Breast epithelium (tissue), 4 donors: Measurements from ENCODE around the gene BTN2A1. TPM values are rescaled to one million over a fixed set of nuclear protein-coding genes. Genes with fewer than 3 reads are reported as not detected.

Experiments
- DNase-seq, 2 donors: peaks; one replicate each; pipeline ENCODE4 v3.0.0-alpha.2; 2019; ENCODE audit warnings: low spot score in 2 of 2
- H3K27ac ChIP-seq, 2 donors: fragments of 200-600 bp; sonication (generic) in 1 of 2; one replicate each; pipeline ENCODE4 v1.5.1; 2016 to 2019; ENCODE audit warnings: mild to moderate bottlenecking in 1 of 2
- H3K27me3 ChIP-seq, 2 donors: fragments of 200-600 bp; sonication (generic) in 1 of 2; one replicate each; pipeline versions ENCODE4 v1.5.1 to v1.6.0; 2017 to 2019; ENCODE audit warnings: control low read depth in 1 of 2, mild to moderate bottlenecking in 1 of 2
- H3K36me3 ChIP-seq: fragments of 200-600 bp; one replicate; pipeline ENCODE4 v1.5.1; 2019
- H3K4me1 ChIP-seq, 2 donors: fragments of 200-600 bp; sonication (generic); one replicate each; pipeline ENCODE4 v1.5.1; 2016 to 2019; ENCODE audit warnings: control low read depth in 1 of 2
- H3K4me3 ChIP-seq, 3 donors: fragments of 200-600 bp; sonication (generic); 1 replicate in 2 of 3; 2 replicates in 1 of 3; pipeline ENCODE4 v1.5.1; 2016 to 2019; ENCODE audit warnings: mild to moderate bottlenecking in 3 of 3, moderate library complexity in 2 of 3
- H3K9me3 ChIP-seq, 2 donors: fragments of 200-600 bp; sonication (generic) in 1 of 2; one replicate each; pipeline ENCODE4 v1.5.1; 2016 to 2019; ENCODE audit warnings: control low read depth in 1 of 2
- POLR2A ChIP-seq: fragments of 450-650 bp; IDR thresholded peaks from one replicate; pipeline ENCODE4 v1.6.1; 2016; ENCODE audit warnings: antibody characterized with exemption, mild to moderate bottlenecking, moderate library complexity
- POLR2AphosphoS5 ChIP-seq, 3 donors: sonication (generic); formaldehyde crosslinking; IDR thresholded peaks; one replicate each; pipeline ENCODE4 v1.6.1; 2017; ENCODE audit warnings: antibody characterized with exemption in 3 of 3
- intact Hi-C: fragments of 100-400 bp; cut with DNase I; formaldehyde crosslinking; loops from one replicate; pipeline ENCODE4 v1.15.1; 2023; ENCODE audit warnings: low total_unique reads
- total RNA-seq, 3 donors: library from RNA; depleted of rRNA; stranded (reverse); fragments of >200 nt; gene quantifications; one replicate each; pipeline ENCODE4 v1.1.0, GENCODE V29; 2016
- TF ChIP-seq, protein P1 (sequence below), 3 donors: fragments of 450-650 bp; IDR thresholded peaks; one replicate each; pipeline ENCODE4 v1.5.1; 2016 to 2017; ENCODE audit warnings: antibody characterized with exemption in 3 of 3, mild to moderate bottlenecking in 3 of 3, moderate library complexity in 3 of 3

The BTN2A1 gene
- total RNA-seq, 3 donors from 2014 or later = 10.6 to 19.6 (median 14.1) TPM

DNA sequence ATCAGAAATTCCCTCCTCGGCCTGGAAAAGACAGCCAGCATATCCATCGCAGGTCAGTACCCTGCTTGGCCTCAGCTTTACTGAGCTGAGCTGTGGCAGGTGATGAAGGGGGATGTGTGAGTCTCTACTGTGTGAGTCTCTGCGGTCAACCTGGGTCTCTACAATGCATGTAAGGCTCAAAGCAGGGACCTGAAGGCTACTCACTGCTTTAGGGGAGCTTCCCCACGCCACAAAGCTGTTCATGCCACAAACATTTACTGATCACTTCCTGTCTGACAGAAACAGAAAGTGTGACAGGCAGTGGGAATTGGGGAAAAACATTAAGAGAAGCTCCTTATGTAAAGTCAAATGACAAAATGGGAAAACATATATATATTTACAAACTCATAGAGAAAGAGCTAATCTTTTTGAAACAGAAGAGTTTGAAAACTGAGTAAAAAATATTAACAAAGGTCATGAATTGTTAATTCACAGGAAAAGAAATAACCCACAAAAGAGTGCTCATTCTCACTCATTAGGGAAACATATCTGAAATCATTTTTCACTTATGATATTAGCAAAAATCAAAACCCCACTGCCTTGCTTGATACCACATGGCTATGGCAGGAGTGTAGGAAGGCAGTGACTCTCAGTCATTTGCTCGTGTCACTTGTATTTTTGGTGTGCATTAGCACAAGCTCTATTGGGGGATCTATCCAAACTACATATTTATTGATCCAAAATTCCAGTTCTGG is 11.7 kb upstream of the BTN2A1 start:
- Histone ChIP-seq H3K4me1 (no peaks in the 10 kb centered on the region), H3K4me3 (no peak overlapping the region), H3K36me3 (no peaks in the 10 kb centered on the region), H3K9me3 (no peaks in the 10 kb centered on the region), H3K27me3 (no peaks in the 10 kb centered on the region), H3K27ac (peak overlapping the region in 1 of 2 donors; percentile 13)
- TF ChIP-seq POLR2AphosphoS5 (IDR thresholded peaks at IDR 0.05) (no peak), POLR2A (no peak)
- TF ChIP-seq, protein P1, sequence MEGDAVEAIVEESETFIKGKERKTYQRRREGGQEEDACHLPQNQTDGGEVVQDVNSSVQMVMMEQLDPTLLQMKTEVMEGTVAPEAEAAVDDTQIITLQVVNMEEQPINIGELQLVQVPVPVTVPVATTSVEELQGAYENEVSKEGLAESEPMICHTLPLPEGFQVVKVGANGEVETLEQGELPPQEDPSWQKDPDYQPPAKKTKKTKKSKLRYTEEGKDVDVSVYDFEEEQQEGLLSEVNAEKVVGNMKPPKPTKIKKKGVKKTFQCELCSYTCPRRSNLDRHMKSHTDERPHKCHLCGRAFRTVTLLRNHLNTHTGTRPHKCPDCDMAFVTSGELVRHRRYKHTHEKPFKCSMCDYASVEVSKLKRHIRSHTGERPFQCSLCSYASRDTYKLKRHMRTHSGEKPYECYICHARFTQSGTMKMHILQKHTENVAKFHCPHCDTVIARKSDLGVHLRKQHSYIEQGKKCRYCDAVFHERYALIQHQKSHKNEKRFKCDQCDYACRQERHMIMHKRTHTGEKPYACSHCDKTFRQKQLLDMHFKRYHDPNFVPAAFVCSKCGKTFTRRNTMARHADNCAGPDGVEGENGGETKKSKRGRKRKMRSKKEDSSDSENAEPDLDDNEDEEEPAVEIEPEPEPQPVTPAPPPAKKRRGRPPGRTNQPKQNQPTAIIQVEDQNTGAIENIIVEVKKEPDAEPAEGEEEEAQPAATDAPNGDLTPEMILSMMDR (IDR thresholded peaks at IDR 0.05) = no peak
- intact Hi-C loops = no loop called here
- no peak for DNase-seq

DNA sequence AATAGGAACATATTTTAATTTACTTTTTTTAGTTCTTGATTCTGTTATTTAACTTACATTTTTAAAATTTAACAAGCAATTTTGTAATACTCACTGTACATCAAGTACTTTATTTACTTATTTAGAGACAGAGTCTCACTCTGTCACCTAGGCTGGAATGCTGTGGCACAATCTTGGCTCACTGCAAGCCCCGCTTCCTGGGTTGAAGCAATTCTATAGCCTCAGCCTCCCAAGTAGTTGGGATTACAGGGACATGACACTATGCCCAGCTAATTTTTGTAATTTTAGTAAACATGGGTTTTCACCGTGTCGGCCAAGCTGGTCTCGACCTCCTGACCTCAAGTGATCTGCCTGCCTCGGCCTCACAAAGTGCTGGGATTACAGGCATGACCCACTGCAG is 10.5 kb upstream of the BTN2A1 start:
- no peak overlapping the region for H3K27ac ChIP-seq
- no peak for DNase-seq
- H3K36me3 ChIP-seq = no peaks in the 10 kb centered on the region
- no peak overlapping the region for H3K4me3 ChIP-seq
- H3K9me3 ChIP-seq = no peaks in the 10 kb centered on the region
- H3K4me1 ChIP-seq = no peaks in the 10 kb centered on the region
- intact Hi-C loops = no loop called here
- TF ChIP-seq, protein P1 (IDR thresholded peaks at IDR 0.05) = no peak
- H3K27me3 ChIP-seq = no peaks in the 10 kb centered on the region

DNA sequence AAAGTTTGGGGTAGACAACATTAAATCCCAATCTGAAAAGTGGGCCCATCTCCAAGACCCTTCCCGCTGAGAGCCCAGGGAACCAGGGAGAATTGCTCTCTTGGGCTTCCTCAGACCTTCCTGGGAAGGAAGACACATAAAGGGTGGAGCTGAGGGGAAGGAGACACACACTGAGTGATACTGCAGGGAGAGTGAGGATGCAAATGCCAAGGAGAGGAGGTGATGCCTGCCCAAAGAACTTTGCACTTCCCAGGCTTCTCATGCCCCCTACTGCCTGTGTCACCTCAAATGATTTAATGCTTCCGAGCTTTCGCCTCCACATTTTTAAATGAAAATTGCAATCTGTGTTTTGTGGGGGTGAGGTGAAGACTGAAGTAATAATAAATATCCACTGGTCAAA is 7.5 kb upstream of the BTN2A1 start:
- DNase-seq = no peak
- Histone ChIP-seq H3K36me3 (no peaks in the 10 kb centered on the region), H3K27ac (no peak overlapping the region), H3K4me3 (no peak overlapping the region), H3K27me3 (no peaks in the 10 kb centered on the region), H3K4me1 (no peaks in the 10 kb centered on the region), H3K9me3 (no peaks in the 10 kb centered on the region)
- TF ChIP-seq, protein P1 (IDR thresholded peaks at IDR 0.05) = no peak
- no peak for TF ChIP-seq POLR2A
- no peak for TF ChIP-seq POLR2AphosphoS5 (IDR thresholded peaks at IDR 0.05)
- intact Hi-C loops = loop anchor here (10.0 kb wide), 1 partner anchor 105 kb away; no protein-coding TSS in a partner anchor

DNA sequence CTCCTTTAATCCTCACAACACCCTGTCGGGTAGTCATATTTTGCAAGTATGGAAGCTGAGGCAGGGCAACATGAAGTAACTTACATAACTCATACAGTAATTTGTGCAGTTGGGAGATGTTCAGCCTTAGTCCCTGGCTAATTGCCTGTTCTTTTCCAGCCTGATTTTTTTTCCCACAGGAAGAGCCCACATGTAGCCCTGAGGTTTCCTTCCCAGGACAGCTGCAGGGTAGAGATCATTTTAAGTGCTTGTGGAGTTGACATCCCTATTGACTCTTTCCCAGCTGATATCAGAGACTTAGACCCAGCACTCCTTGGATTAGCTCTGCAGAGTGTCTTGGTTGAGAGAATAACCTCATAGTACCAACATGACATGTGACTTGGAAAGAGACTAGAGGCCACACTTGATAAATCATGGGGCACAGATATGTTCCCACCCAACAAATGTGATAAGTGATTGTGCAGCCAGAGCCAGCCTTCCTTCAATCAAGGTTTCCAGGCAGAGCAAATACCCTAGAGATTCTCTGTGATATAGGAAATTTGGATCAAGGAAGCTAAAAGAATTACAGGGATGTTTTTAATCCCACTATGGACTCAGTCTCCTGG is 5.0 kb upstream of the BTN2A1 start:
- intact Hi-C loops = loop anchor here (10.0 kb wide), 1 partner anchor 108 kb away; no protein-coding TSS in a partner anchor
- no peaks in the 10 kb centered on the region for H3K4me1 ChIP-seq
- no peaks in the 10 kb centered on the region for H3K36me3 ChIP-seq
- no peaks in the 10 kb centered on the region for H3K9me3 ChIP-seq
- DNase-seq = no peak
- no peak overlapping the region for H3K27ac ChIP-seq
- no peaks in the 10 kb centered on the region for H3K27me3 ChIP-seq
- no peak overlapping the region for H3K4me3 ChIP-seq
- TF ChIP-seq, protein P1 (IDR thresholded peaks at IDR 0.05) = no peak
- no peak for TF ChIP-seq POLR2AphosphoS5 (IDR thresholded peaks at IDR 0.05)
- no peak for TF ChIP-seq POLR2A

DNA sequence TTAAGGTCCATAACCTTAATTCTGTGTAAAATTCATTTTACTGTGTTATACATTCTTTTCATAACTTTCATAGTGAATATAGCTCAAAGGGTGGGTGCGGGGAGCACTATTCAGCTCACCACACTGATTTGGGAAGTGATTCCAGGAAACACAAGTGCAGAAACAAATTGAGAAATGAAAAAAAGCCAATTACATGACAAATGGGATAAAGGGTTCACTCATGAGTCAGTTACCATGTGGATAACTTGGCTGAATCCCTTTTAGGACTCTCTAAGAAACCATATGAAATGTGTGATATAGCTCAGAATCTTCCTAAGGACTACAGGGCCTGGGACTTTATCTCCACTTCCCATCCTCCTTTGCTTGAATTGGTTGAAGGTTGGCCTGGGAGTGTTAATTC is 3.1 kb upstream of the BTN2A1 start:
- no peaks in the 10 kb centered on the region for H3K9me3 ChIP-seq
- no peak for TF ChIP-seq POLR2A
- TF ChIP-seq, protein P1 (IDR thresholded peaks at IDR 0.05) = no peak
- no peak for TF ChIP-seq POLR2AphosphoS5 (IDR thresholded peaks at IDR 0.05)
- H3K27ac ChIP-seq = no peak overlapping the region
- no peak overlapping the region for H3K4me3 ChIP-seq
- DNase-seq = no peak
- H3K27me3 ChIP-seq = no peaks in the 10 kb centered on the region
- H3K36me3 ChIP-seq = no peaks in the 10 kb centered on the region
- H3K4me1 ChIP-seq = peaks cover 0 to 4% of the 10 kb centered on the region in 2 donors
- intact Hi-C loops = loop anchor here (10.0 kb wide), 1 partner anchor 110 kb away; no protein-coding TSS in a partner anchor
